Measurements from ENCODE around the gene MAP2K3. TPM values are rescaled to one million over a fixed set of nuclear protein-coding genes. Genes with fewer than 3 reads are reported as not detected.

Gene MAP2K3
- total RNA-seq, 1 experiment from 2014 or later: 14.7 TPM

DNA sequence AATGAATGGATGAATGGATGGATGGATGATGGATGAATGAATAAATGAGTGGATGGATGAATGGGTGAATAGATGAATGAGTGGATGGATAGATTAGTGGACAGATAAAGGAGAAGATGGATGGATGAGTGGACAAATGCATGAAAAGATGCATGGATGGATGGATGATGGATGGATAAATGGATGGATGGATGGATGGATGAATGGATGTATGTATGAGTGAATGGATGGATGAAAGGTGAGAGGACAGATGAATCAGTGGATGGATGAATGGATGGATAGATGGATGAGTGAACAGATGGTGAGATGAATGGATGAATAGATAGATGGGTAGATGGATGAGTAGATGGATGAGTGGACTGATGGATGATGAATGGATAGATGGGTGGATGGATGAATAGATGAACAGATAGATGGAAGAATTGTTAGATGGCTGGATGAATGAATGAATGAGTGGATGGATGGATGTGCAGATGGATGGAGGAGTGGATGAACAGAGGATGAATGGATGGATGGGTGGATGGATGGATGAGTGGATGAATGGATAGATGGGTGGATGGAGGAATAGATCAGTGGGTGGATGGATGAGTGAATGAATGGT, 77.9 kb downstream of the MAP2K3 start:
- DNase-seq (ENCODE audit: low read depth in 1 of 2, low spot score in 2 of 2): no peak

DNA sequence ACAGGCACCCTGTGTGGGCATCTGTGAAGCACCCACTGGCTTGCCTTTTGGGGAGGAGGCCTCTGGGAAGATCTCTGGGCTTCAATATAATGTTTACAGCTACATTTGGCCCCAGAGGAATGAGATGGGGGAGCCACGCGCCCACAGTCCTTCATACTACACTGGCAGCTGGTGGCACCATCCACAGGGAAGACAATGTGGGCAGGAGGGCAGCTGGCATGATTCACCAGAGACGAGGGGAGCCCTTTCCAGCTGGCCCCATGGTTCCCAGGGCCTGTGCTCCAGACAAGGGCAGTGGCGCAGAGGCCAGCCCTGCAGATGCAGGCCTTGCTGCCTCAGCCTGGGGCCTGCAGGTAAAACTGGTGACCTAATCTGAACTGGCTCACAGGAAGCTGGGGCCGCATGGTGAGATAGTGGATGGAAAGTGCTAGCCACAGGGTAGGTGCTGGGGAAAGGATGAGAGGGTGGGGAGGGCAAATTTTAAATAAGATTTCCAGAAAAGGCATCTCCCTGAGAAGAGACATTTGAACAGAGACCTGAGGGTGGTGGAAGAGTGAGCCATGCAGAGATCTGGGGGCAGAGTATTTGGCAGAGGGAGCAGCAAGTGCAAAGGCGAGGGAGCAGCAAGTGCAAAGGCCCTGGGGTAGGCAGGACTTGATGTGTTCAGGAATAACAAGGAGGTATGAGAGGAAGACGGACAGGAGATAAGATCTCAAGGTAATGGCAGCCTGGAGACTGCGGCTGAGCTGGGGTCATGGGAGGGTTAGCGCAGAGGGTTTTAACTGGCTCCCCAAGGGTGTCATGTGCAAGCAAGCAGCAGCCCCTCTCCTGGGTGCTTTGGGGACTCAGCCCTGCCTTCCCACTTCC, 79.5 kb downstream of the MAP2K3 start:
- Histone ChIP-seq H3K27me3 (replicated peaks) (no peaks in the 10 kb centered on the region), H3K9me3 (replicated peaks) (no peaks in the 10 kb centered on the region), H3K4me3 (no peak overlapping the region), H3K4me1 (replicated peaks) (no peaks in the 10 kb centered on the region), H3K36me3 (no peaks in the 10 kb centered on the region), H3K27ac (no peak overlapping the region)
- no peak for DNase-seq (ENCODE audit: low read depth in 1 of 2, low spot score in 2 of 2)

More for the DNA sequence above, 77.9 kb downstream of the MAP2K3 start:
- Histone ChIP-seq H3K36me3 (no peaks in the 10 kb centered on the region), H3K9me3 (replicated peaks) (no peaks in the 10 kb centered on the region), H3K27me3 (replicated peaks) (no peaks in the 10 kb centered on the region), H3K27ac (no peak overlapping the region), H3K4me1 (replicated peaks) (no peaks in the 10 kb centered on the region), H3K4me3 (no peak overlapping the region)

Other genes starting within 250 kb of the MAP2K3 start
- gene USP22, start 241.7 kb upstream of the MAP2K3 start, total RNA-seq (2014; rRNA removed; shearing (Covaris generic)): 111 and 167 TPM in 2 replicates
- 18.4 and 33.8 TPM in 2 replicates for gene DHRS7B, start 157.7 kb upstream of the MAP2K3 start, total RNA-seq (2014; rRNA removed; shearing (Covaris generic))
- gene TMEM11, start 70.5 kb upstream of the MAP2K3 start, total RNA-seq (2014; rRNA removed; shearing (Covaris generic)): 20.5 and 23.9 TPM in 2 replicates
- gene NATD1, start 31.3 kb upstream of the MAP2K3 start, total RNA-seq (2014; rRNA removed; shearing (Covaris generic)): 0.22 and 1.7 TPM in 2 replicates
- not detected in 2 replicates for gene KCNJ12, start 91.6 kb downstream of the MAP2K3 start, total RNA-seq (2014; rRNA removed; shearing (Covaris generic))

Data from SJSA1 (cell line).